IPS-15b (cell line): ENCODE measurements around the gene TRIM38.
"Not testable (repeated sequence)": the region's sequence is repeated elsewhere in the genome, so short reads cannot be mapped to it uniquely, and the experiment has no call there.

ENCODE experiments used
- H3K27me3 ChIP-seq: one replicate; pipeline ENCODE4 v1.6.1; 2013; ENCODE audit warnings: low read length; ENCODE audit not compliant: control insufficient read depth, insufficient read depth
- H3K36me3 ChIP-seq: one replicate; pipeline ENCODE4 v1.6.1; 2013; ENCODE audit warnings: low read length; ENCODE audit not compliant: control insufficient read depth, insufficient read depth
- H3K4me1 ChIP-seq: one replicate; pipeline ENCODE4 v1.6.1; 2013; ENCODE audit warnings: mild to moderate bottlenecking, low read length; ENCODE audit not compliant: control insufficient read depth, insufficient read depth
- H3K4me3 ChIP-seq: one replicate; pipeline ENCODE4 v1.5.1; 2013; ENCODE audit warnings: low read depth, low read length
- H3K9ac ChIP-seq: one replicate; pipeline ENCODE4 v1.6.1; 2013; ENCODE audit warnings: low read depth, mild to moderate bottlenecking, low read length
- H3K9me3 ChIP-seq: one replicate; pipeline ENCODE4 v1.6.1; 2013; ENCODE audit warnings: mild to moderate bottlenecking, low read length; ENCODE audit not compliant: control insufficient read depth, insufficient read depth

TRIM38 gene

DNA sequence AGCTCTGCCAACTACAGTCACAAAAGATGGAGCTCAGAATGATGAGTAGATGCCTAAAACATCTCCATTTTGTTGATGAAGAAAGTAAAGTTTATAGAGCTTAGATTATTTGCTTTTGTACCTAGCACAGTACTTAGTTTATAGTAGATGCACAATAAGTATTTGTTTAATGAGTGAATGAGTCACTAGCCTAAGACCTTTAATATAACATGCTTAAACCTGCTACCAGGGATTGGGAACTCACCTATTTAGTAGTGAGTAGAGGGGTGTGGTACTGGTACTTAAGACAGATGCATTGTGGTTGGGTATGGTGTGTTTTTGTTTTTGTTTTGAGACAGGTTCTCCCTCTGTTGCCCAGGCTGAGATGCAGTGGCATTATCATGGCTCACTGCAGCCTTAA is 35.8 kb downstream of the TRIM38 start:
- H3K9ac ChIP-seq: no peak overlapping the region
- H3K9me3 ChIP-seq: no peaks in the 10 kb centered on the region
- H3K4me1 ChIP-seq: peaks cover 40% of the 10 kb centered on the region
- H3K27me3 ChIP-seq: no peaks in the 10 kb centered on the region
- peaks cover 6% of the 10 kb centered on the region for H3K36me3 ChIP-seq
- no peak overlapping the region for H3K4me3 ChIP-seq

DNA sequence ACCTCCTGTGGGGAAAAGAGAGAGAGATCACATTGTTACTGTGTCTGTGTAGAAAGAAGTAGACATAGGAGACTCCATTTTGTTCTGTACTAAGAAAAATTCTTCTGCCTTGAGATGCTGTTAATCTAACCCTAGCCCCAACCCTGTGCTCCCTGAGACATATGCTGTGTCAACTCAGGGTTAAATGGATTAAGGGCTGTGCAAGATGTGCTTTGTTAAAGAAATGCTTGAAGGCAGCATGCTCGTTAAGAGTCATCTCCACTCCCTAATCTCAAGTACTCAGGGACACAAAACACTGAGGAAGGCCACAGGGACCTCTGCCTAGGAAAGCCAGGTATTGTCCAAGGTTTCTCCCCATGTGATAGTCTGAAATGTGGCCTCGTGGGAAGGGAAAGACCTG is 36.6 kb downstream of the TRIM38 start:
- Histone ChIP-seq H3K4me1 (peaks cover 40% of the 10 kb centered on the region), H3K4me3 (peak overlapping the region; percentile 8)
- not testable (repeated sequence) for H3K27me3 ChIP-seq, H3K9ac ChIP-seq, H3K9me3 ChIP-seq, H3K36me3 ChIP-seq

DNA sequence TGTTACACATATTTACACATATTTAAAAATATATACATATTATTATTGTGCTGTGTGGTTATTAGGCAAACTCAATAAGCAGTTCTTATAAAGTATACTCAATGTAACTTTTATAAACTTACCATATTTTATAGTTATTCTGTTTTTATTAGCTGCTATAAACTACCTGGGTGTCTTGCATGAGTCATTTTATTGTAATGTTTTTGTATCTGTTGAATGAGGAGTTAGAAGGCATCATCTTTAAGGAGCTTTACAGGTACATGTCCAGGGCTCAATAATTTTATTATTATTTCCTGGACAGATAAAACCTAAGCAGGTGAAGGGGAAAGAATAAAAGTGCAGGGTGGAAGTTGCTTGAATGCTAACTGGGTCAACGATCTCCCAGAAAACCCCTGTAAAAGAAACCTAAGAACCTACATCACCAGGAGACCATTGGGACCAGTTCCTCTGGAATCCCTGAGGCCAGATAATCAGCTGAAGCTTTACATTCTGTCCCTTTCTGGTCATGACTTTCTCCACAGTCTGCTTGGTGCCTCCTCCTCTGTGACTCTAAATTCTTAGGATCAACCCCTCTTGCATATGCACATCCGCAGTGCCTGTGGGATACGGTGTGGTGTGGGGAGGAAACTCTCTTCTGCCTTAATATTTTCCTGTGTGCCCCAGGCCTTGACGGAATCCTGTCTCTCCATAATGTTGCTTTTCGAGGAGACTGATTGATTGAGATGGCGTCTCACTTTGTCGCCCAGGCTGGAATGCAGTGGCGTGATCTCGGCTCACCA is 38.0 kb downstream of the TRIM38 start:
- Histone ChIP-seq H3K9me3 (no peaks in the 10 kb centered on the region), H3K27me3 (no peaks in the 10 kb centered on the region), H3K4me3 (no peak overlapping the region), H3K36me3 (peaks cover 10% of the 10 kb centered on the region), H3K9ac (no peak overlapping the region), H3K4me1 (peaks cover 33% of the 10 kb centered on the region)

GRCh38 chr6:26003102-26003694 is 40.6 kb downstream of the TRIM38 start:
- peaks cover 5% of the 10 kb centered on the region for H3K36me3 ChIP-seq
- no peaks in the 10 kb centered on the region for H3K9me3 ChIP-seq
- H3K9ac ChIP-seq: no peak overlapping the region
- no peaks in the 10 kb centered on the region for H3K27me3 ChIP-seq
- H3K4me1 ChIP-seq: peaks cover 34% of the 10 kb centered on the region
- no peak overlapping the region for H3K4me3 ChIP-seq

DNA sequence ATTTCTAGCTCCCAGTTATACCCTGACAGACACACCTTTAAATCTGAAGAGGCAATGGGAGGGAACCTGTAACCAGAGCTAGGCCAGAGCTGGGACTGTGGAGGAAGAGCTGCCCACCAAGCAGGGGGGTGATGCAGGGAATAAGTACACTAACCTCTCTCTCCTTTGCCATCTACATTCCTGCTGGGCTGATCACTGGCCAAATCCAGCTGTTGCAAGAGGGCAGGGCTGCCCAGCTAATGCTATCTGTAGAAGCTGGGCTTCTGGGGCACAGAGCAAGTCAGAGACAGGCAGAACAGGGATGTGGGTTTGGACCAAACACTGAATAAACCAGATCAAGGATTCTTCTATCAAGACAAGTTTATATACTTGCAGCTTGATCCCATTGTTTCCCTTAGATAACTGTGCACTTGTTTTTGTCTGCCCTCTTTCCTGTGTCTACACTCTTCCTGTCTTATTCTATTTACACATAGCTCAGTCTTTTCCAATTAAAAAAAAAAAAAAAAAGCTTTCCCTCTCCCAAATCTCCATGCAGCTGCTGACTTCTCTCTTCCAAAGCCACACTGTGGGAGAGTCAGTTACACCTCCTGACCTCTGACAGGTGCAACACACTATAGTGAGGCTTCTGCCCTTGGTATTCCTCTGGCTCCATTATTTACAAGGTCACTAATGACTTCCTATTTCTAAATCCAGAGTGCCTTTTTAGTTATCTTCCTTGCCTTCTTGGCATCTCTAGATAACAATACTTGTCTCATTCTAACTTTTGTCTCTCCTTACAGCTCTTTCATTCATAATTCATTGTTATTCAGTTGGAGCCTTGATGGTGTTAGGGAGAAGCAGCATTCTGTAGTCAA is 43.7 kb downstream of the TRIM38 start:
- Histone ChIP-seq H3K9ac (no peak overlapping the region), H3K27me3 (no peaks in the 10 kb centered on the region), H3K4me3 (no peak overlapping the region), H3K4me1 (peaks cover 13% of the 10 kb centered on the region), H3K36me3 (peaks cover 4% of the 10 kb centered on the region), H3K9me3 (no peaks in the 10 kb centered on the region)

DNA sequence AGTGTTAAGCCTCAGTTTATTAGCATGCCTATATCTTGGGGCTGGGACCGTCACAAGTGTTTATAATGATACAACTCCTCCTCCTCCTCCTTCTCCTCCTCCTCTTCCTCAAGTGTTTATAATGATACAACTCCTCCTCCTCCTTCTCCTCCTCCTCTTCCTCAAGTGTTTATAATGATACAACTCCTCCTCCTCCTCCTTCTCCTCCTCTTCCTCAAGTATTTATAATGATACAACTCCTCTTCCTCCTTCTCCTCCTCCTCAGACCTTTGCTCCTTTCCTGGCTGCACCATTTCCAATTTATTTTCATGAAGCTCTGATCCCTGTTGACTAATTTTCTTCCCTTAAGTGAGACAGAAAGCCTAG is 44.3 kb downstream of the TRIM38 start:
- H3K27me3 ChIP-seq: not testable (repeated sequence)

GRCh38 chr6:26008470-26008869 is 45.9 kb downstream of the TRIM38 start:
- no peaks in the 10 kb centered on the region for H3K9me3 ChIP-seq
- no peak overlapping the region for H3K9ac ChIP-seq
- H3K4me3 ChIP-seq: no peak overlapping the region
- peaks cover 4% of the 10 kb centered on the region for H3K36me3 ChIP-seq
- H3K27me3 ChIP-seq: no peaks in the 10 kb centered on the region
- H3K4me1 ChIP-seq: peaks cover 10% of the 10 kb centered on the region

More for the DNA sequence above, 44.3 kb downstream of the TRIM38 start:
- peaks cover 10% of the 10 kb centered on the region for H3K4me1 ChIP-seq
- not testable (repeated sequence) for H3K36me3 ChIP-seq, H3K9me3 ChIP-seq, H3K9ac ChIP-seq, H3K4me3 ChIP-seq

DNA sequence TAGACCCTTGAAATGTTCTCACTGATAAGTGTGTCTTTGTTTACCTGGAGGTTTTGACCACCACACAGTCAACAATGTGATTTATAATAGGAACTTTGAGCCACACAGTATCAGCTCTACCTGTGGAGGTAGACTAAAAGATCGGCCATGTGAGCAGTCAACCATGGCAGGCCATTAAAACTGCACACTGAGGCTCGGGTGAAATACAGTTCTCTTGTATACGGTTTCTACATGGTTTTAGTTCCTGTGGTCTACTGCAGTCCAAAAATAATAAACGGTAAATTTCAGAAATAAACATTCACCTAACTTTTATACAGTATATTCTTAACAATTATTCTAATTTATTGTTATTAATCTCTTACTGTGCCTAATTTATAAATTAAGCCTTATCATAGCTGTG is 47.2 kb downstream of the TRIM38 start:
- peaks cover 10% of the 10 kb centered on the region for H3K4me1 ChIP-seq
- H3K9ac ChIP-seq: no peak overlapping the region
- no peak overlapping the region for H3K4me3 ChIP-seq
- H3K9me3 ChIP-seq: no peaks in the 10 kb centered on the region
- H3K27me3 ChIP-seq: no peaks in the 10 kb centered on the region
- H3K36me3 ChIP-seq: no peaks in the 10 kb centered on the region

GRCh38 chr6:26012061-26012460 is 49.5 kb downstream of the TRIM38 start:
- Histone ChIP-seq H3K36me3 (no peaks in the 10 kb centered on the region), H3K4me1 (peaks cover 7% of the 10 kb centered on the region), H3K4me3 (no peak overlapping the region), H3K9me3 (no peaks in the 10 kb centered on the region), H3K27me3 (no peaks in the 10 kb centered on the region), H3K9ac (no peak overlapping the region)

DNA sequence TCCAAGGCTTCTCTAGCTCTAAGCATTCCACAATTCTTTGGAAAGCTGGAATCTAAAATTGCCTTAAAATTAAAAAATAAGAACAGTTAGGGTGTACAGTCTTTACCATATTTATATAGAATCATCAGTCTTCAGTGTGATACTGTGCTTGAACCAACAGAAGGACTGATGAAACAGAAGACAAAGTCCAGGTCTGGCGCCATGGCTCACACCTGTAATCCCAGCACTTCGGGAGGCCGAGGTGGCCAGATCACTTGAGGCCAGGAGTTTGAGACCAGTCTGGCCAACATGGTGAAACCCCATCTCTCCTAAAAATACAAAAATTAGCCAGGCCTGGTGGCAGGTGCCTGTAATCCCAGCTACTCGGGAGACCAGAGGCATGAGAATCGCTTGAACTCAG is 51.8 kb downstream of the TRIM38 start:
- H3K4me1 ChIP-seq: peaks cover 16% of the 10 kb centered on the region
- not testable (repeated sequence) for H3K36me3 ChIP-seq, H3K9me3 ChIP-seq, H3K4me3 ChIP-seq, H3K9ac ChIP-seq, H3K27me3 ChIP-seq

- peak overlapping the region; percentile 95 for H3K9ac ChIP-seq
- no peaks in the 10 kb centered on the region for H3K36me3 ChIP-seq
- H3K4me3 ChIP-seq: peak overlapping the region; percentile 73
- H3K4me1 ChIP-seq: peaks cover 16% of the 10 kb centered on the region
- H3K27me3 ChIP-seq: no peaks in the 10 kb centered on the region
- H3K9me3 ChIP-seq: no peaks in the 10 kb centered on the region
These were observed 53.8 kb downstream of the TRIM38 start for GRCh38 chr6:26016245-26016962.
